Stimulated activated CD4-positive, alpha-beta T cell treated with anti-CD3 and anti-CD28 coated beads, Interleukin-1b, Interleukin-23, amount 100 ng/mL, for 48 hours (primary cell): ENCODE results near the gene OR8B8.
"Not testable (repeated sequence)": the region's sequence is repeated elsewhere in the genome, so short reads cannot be mapped to it uniquely, and the experiment has no call there.

Experiments
- DNase-seq: peaks from one replicate; pipeline ENCODE4 v3.0.0-alpha.2; 2020

Gene OR8B8

DNA sequence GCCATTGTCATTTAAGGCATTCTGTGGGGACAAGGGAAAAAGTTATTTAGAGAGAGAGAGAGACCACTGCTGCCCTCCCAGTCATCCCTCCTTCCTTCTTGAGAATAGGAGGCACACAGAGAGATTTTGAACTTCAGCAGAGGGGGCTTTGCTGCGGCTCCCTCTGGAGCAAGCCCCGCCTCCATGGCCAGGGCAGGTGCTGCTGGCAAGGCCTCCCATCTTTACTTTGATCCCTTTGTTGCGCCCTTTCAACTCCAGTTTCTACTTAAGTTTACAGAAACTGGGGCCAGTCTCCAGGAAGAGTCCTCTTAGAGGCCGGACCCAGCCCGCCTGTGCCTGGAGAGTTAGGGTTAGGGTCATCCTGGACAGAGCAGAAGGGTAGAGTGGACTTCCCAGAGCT lies 4.4 kb downstream of the OR8B8 start:
- DNase-seq = no peak

DNA sequence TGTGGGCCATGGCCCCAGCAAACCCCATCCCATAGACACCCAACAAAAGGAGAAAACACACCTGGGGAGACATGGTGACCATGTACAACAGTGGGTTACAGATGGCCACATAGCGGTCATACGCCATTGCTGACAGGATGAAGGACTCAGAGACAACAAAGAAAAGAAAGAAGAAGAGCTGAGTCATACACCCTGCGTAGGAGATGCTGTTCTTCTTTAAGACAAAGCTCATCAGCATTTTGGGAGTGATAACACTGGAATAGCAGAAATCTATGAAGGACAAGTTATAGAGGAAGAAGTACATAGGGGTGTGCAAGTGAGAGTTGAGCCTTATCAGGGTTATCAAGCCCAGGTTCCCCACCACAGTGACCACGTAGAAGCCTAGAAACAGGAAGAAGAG lies 4.9 kb downstream of the OR8B8 start:
- DNase-seq = no peak

DNA sequence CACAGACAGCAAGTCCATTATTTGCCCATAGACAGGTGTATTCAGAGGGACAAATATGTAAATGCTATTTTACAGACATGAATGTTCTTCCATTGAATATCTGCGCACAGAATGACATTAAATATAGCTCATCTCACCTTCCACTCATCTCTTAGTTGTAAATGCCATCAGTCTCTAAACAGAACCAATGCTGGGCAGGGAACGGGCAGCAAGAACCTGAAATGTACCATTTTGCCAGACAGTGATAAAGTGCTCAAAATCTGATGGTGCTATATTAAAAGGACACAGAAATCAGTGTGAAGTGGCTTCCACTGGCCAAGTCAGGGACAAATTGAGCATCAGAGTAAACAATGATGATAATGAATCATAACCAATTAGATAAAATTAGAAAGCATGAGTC lies 10.8 kb downstream of the OR8B8 start:
- DNase-seq = no peak

DNA sequence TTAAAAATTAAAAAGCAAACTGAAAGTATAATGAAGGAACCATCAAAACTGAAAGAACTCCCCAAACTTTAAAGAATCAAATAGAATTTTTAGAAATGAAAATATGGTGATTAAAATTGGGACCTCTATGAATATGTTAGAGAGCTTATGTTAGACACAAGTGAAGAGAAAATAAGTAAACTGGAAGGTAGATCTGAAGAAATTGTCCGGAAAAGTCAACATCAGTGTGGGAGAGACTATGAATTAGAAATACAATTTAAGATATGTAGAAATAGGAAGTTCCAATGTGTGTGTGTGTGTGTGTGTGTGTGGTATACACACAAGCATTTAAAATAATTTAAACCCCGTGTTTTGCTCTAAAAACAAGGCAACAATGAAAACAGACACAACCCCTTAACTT lies 15.9 kb downstream of the OR8B8 start:
- no peak for DNase-seq

DNA sequence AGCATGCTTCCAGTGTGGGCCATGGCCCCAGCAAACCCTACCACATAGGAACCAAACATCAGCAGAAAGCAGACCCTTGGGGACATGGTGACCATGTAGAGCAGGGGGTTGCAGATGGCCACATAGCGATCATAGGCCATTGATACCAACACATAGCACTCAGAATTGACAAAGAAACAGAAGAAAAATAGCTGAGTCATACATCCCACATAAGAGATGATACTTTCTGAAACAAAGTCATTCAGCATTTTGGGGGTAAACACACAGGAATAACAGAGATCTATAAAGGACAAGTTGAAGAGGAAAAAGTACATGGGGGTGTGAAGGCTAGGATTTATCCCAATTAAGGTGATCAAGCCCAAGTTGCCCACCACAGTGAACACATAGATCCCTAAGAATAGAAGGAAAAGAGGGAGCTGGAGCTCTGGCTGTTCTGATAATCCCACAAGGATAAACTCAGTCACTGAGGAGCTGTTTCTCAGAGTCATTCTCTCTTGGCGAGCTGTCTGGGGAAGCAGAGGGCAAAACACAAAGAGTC lies 21.0 kb downstream of the OR8B8 start, which contains the start of gene OR8B4:
Gene OR8B4, minus strand, starts transcription at position 488 of the 538 bp plus-strand sequence. Its CDS starts 0 bp downstream, at position 488.
- DNase-seq = no peak

DNA sequence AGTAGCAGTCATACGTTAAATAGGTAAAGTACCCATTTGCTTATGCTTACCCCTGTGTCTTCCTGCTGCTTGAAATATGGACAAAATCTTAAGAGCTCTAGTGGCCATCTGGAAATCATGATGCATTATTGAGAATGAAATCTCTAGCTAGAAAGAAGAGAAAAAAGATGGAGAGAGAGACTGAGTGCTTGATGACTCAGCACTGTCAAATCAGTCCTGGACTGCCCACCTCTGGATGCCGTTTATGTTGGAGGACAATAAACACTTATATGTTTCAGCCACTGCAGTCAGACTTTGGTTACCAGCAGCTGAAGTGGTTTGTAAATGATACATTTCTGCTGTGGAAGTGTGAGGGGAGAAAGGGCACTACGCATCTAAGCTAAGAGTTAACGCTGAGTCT lies 24.5 kb downstream of the OR8B8 start:
- no peak for DNase-seq

DNA sequence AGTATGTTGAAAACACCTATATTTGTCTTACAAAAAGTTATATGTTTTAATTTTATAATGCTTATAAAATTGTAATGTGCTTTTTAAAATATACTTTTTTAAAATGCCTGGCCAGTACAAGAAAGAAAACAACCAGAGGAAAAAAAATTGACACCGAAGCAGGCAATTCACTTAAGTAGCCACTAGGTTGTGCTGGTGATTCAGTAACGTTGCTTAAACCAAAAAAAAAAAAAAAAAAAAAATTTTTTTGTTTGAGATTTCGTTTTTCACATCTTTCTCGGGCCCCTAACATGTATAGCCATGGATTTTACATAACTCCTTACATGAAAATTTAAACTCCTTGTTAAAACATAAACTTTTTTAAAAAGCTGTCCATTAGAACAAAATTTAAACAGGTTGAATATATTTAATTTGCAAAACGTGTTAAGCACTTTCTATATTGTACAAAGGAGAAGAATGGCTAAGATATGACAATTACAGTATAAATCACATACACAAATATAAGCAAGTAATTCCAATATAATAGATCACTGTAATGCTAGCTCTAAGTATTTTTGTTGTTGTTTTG lies 30.1 kb downstream of the OR8B8 start:
- DNase-seq = no peak

DNA sequence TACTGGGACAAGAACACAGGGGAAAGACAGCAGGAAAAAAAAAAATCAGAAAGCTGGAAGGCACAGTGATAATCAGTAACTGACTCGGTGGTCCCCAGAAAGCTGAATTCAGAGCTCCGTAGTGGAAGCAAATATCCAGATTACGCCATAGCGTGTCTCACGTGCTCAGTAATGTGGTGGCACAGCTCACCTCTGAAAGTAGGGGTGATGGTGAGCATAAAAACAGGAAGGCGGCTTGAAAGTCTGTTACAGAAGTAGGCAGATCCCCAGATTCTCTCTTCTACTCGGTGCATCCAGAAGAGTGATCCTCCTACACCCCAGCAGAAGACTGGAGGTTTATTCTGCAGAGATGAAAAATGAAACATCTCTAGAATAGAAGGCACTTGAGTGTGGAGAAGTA lies 35.6 kb downstream of the OR8B8 start:
- DNase-seq = no peak

DNA sequence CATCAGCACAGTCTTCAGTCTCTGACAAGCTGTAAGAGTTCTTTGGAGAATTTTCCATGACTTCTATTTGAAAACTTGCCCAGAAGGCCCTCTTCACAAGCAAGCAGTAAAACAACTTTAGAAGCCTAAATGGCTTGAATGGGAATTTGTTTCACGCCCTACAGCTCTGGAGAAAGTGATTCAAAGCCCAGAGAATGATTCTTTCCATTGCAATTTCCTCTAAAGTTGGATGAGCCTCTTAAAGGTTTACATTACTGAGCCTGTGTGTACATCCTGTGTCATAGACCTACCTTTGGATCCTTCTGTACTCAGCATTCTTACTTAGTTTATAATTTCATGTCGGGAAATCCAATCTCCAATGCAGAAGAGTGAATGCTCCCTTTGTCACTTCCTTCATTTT lies 39.9 kb downstream of the OR8B8 start:
- DNase-seq = no peak

DNA sequence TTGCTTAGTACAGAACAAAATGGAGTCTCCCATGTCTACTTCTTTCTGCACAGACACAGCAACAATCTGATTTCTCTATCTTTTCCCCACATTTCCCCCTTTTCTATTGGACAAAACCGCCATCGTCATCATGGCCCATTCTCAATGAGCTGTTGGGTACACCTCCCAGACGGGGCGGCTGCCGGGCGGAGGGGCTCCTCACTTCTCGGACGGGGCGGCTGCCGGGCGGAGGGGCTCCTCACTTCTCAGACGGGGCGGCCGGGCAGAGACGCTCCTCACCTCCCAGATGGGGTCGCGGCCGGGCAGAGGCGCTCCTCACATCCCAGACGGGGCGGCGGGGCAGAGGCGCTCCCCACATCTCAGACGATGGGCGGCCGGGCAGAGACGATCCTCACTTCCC lies 42.3 kb downstream of the OR8B8 start:
- not testable (repeated sequence) for DNase-seq

DNA sequence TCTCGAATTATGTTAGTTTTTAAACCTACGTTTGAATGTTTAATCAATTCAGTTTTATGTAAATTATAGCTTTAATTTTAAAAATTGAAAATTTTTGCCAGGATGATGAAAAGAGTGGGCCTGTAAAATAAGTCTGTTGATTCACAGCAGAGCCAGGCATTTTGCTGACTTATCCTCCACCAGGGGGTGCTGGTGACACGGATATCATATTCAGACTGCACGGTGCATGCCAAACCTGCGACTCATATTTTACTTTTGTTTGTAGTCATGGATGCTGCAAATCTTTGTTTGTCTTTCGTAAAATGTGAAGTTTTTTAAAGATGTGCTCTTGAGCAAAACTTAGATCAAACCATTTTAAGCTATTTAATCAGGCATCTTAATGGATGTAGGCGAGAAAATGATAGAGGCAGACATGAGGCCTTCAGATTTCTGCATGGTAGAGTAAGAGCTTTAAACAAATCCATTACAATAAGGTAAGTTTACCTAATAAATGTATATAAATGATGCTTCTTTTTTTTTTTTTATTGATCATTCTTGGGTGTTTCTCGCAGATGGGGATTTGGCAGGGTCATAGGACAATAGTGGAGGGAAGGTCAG lies 43.1 kb downstream of the OR8B8 start:
- peak; percentile 69 for DNase-seq

DNA sequence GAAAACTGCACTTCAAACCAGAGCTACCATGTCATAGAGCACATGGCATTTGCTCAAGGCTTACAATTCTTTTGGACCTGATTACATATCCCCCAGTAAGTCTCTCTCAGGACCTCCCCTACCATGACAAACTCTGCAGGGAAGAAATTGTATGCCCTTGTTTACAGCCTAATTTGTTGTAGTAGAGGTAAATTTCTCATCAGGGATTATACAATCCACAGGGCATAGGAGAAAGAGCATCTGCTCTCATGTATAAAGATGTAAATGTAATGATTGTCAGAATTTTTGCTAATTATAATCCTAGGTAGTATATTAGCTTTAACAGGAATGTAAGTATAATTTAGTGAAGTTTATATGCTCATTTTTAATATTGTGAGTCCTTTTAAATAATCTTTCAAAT lies 46.6 kb downstream of the OR8B8 start, which contains the start of gene OR8B3:
Gene OR8B3, minus strand, starts transcription at position 101 of the 400 bp plus-strand sequence. CDS start 1,673 bp downstream, outside the sequence.
- no peak for DNase-seq

DNA sequence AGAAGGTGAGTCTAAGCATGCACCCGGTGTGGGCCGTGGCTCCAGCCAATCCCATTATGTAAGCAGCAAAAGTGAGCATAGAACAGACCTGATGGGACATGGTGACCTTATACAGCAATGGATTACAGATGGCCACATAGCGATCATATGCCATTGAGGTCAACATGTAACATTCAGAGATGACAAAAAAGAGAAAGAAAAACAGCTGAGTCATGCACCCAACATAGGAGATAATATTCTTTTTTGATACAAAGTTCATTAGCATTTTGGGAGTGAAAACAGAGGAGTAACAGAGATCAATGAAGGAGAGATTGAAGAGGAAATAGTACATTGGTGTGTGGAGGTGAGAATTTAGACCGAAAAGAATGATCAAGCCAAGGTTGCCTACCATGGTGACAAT lies 48.6 kb downstream of the OR8B8 start:
- not testable (repeated sequence) for DNase-seq

DNA sequence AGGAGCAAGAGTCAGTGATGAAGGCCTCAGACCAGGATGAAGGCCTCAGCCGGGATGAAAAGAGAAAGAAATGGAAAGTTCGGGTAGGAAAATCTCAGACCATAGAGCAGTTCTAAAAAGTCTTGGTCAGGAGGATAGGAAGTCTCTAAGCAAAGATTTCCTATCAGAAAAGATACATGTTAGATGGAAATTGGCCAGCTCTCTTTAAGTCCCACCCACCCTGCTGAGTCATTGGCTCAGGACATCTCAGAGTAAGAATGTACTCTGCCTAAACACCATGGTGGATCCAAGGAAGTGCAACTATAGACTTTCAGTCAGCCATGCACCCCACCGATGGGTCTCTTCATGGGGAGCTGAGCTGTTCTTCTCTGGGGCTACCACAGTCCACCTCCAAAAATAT lies 51.1 kb downstream of the OR8B8 start:
- no peak for DNase-seq
